Muscle of leg (tissue), 11 donors: ENCODE data around the gene KCNQ1OT1. TPM values are rescaled to one million over a fixed set of nuclear protein-coding genes. Genes with fewer than 3 reads are reported as not detected.
A peak's percentile ranks its signal among the peaks of the same experiment; 100 is the strongest.

Experiments
- DNase-seq: peaks from one replicate; pipeline ENCODE4 v3.0.0; 2013
- H3K27ac ChIP-seq: one replicate; pipeline ENCODE4 v1.5.1; 2013; ENCODE audit warnings: mild to moderate bottlenecking, low read length, control low read depth
- H3K27me3 ChIP-seq: one replicate; pipeline ENCODE4 v1.6.1; 2013; ENCODE audit warnings: low read length; ENCODE audit not compliant: control insufficient read depth, insufficient read depth
- H3K36me3 ChIP-seq: one replicate; pipeline ENCODE4 v1.6.1; 2013; ENCODE audit warnings: low read length; ENCODE audit not compliant: control insufficient read depth, insufficient read depth
- H3K4me1 ChIP-seq: one replicate; pipeline ENCODE4 v1.6.1; 2013; ENCODE audit warnings: low read length; ENCODE audit not compliant: control insufficient read depth, insufficient read depth
- H3K4me3 ChIP-seq: one replicate; pipeline ENCODE4 v1.5.1; 2013; ENCODE audit warnings: low read length, control low read depth
- H3K9me3 ChIP-seq: replicated peaks from 2 replicates; pipeline ENCODE4 v1.6.1; 2013; ENCODE audit warnings: low read depth, low read length; ENCODE audit not compliant: control insufficient read depth
- WGBS: methylation state at CpG from one replicate; pipeline ENCODE4 v1.1.5; 2013; ENCODE audit warnings: missing lambda C conversion rate; ENCODE audit not compliant: insufficient coverage; 5-methylcytosine and 5-hydroxymethylcytosine counted together
- polyA plus RNA-seq, 8 donors: library from polyadenylated mRNA; unstranded; fragments of 120-200 nt; gene quantifications; one replicate each; pipeline versions ENCODE4 v1.2.1 to v1.2.3, GENCODE V29; 2013; ENCODE audit warnings: inconsistent platforms in 1 of 8, low replicate concordance in 1 of 8; ENCODE audit not compliant: insufficient read length in 8 of 8, insufficient read depth in 1 of 8
- total RNA-seq: library from RNA; stranded (reverse); fragments of 120-200 nt; gene quantifications from one replicate; pipeline ENCODE4 v1.2.4, GENCODE V29; 2013

KCNQ1OT1 gene
- total and polyA plus RNA-seq, 9 donors: 0.45 to 10.8 (median 1.00) TPM

DNA sequence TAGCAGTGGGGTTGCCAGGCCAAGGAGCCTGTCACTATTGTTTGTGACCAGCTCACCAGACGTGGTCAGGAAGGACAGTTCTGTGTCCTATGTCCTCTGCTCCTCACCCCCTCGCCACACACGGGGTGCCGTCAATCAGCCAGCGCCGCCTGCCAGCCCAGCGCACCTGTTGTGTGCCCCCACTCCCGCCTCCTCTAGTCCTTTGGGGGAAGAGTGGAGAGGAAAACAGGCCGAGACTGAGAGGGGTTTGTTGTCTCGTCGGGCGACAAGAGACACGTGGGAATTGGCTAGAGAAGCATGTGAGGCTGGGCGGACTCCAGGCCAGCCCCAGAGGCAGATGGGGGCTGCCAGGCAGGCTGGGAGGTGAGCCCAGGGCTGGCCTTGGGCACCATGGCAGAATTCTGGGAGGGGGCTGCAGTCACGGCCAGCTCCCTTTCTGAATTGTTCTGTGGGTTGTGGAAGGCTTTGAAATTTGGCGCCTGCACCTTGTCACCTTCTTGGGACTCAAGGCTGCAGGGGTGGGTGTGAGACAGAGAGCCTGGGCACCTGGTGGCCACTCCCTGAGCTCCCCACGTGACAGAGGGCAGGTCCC lies 3.1 kb upstream of the KCNQ1OT1 start:
- peak overlapping the region; percentile 94 for H3K27ac ChIP-seq
- H3K36me3 ChIP-seq: no peaks in the 10 kb centered on the region
- peak; percentile 88 for DNase-seq
- whole genome bisulfite sequencing: 40% methylated on average over 9 of the region's 17 CpGs
- H3K4me3 ChIP-seq: no peak overlapping the region
- H3K9me3 ChIP-seq: peaks cover 2% of the 10 kb centered on the region
- H3K27me3 ChIP-seq: no peaks in the 10 kb centered on the region
- peaks cover 80% of the 10 kb centered on the region for H3K4me1 ChIP-seq

GRCh38 chr11:2701898-2702434 lies 2.2 kb upstream of the KCNQ1OT1 start:
- no peaks in the 10 kb centered on the region for H3K27me3 ChIP-seq
- H3K4me3 ChIP-seq: no peak overlapping the region
- H3K9me3 ChIP-seq: peaks cover 2% of the 10 kb centered on the region
- no peaks in the 10 kb centered on the region for H3K36me3 ChIP-seq
- DNase-seq: no peak
- WGBS: no CpG with 5 or more reads among the region's 5 CpGs
- H3K27ac ChIP-seq: peak overlapping the region; percentile 94
- peaks cover 73% of the 10 kb centered on the region for H3K4me1 ChIP-seq

- 78% methylated on average over 5 of the region's 7 CpGs for WGBS
- no peak overlapping the region for H3K4me3 ChIP-seq
- peak overlapping the region; percentile 94 for H3K27ac ChIP-seq
These were observed 1.4 kb upstream of the KCNQ1OT1 start for GRCh38 chr11:2701230-2701629.

DNA sequence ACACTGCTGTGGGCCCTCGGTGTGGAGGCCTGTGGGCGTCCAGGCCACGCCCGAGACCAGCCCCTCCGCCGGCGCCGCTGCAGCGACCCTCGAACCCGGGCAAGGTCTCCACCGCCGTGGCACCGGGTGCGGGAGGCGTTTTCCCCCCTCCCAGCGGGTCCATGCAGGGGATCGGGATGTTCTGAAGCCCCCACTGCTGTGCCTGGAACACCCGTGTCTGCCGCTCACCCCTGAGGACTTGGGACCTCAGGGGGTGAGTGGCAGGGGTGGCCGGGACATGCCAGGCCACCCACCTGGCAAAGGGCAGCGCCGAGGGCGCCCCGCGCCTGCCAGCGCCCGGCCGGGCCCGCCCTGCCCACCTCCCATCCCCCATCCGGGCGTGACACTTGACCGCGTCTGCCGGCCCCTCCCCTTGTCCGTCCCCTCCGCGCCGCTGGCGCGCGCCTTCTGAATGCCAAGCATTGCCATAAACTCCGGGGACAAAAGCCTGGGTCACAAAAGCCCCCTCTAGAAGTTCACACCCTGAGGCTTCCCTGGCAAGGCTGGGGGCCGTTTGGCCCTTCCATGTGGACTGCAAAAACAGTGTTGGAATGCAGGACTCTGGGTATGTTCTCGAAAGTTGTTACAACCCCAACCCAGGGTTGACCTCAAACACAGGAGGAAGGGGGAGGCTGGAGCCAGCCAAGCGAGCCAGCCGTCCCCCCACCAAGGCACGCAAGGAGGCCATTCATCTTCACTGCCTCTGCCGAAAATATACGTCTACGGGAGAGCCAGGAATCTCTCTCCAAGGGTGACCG lies 819 bp upstream of the KCNQ1OT1 start:
- Histone ChIP-seq H3K4me3 (peak overlapping the region; percentile 46), H3K4me1 (peaks cover 65% of the 10 kb centered on the region), H3K9me3 (no peaks in the 10 kb centered on the region), H3K27me3 (no peaks in the 10 kb centered on the region), H3K36me3 (no peaks in the 10 kb centered on the region), H3K27ac (peak overlapping the region; percentile 94)
- WGBS: 54% methylated on average over 38 of the region's 52 CpGs
- DNase-seq: peak; percentile 67

More at GRCh38 chr11:2701230-2701629, 1.4 kb upstream of the KCNQ1OT1 start:
- Histone ChIP-seq H3K4me1 (peaks cover 69% of the 10 kb centered on the region), H3K36me3 (no peaks in the 10 kb centered on the region), H3K9me3 (peaks cover 1% of the 10 kb centered on the region), H3K27me3 (no peaks in the 10 kb centered on the region)
- no peak for DNase-seq

GRCh38 chr11:2699185-2699530 lies 636 bp downstream of the KCNQ1OT1 start:
- Histone ChIP-seq H3K27me3 (no peaks in the 10 kb centered on the region), H3K36me3 (no peaks in the 10 kb centered on the region), H3K4me3 (peak overlapping the region; percentile 89), H3K4me1 (peaks cover 66% of the 10 kb centered on the region), H3K27ac (peak overlapping the region; percentile 77), H3K9me3 (no peaks in the 10 kb centered on the region)
- 38% methylated on average over 31 of the region's 31 CpGs for WGBS
- no peak for DNase-seq

- Histone ChIP-seq H3K4me3 (peak overlapping the region; percentile 89), H3K9me3 (no peaks in the 10 kb centered on the region), H3K27ac (peak overlapping the region; percentile 77), H3K36me3 (peaks cover 3% of the 10 kb centered on the region), H3K4me1 (peaks cover 66% of the 10 kb centered on the region), H3K27me3 (no peaks in the 10 kb centered on the region)
- DNase-seq: no peak
- 54% methylated on average over 20 of the region's 20 CpGs for WGBS
These were observed 1.2 kb downstream of the KCNQ1OT1 start for GRCh38 chr11:2698386-2699184.

GRCh38 chr11:2697866-2698265 lies 1.9 kb downstream of the KCNQ1OT1 start:
- Histone ChIP-seq H3K27ac (peak overlapping the region; percentile 47), H3K9me3 (no peaks in the 10 kb centered on the region), H3K27me3 (no peaks in the 10 kb centered on the region), H3K4me1 (peaks cover 66% of the 10 kb centered on the region), H3K4me3 (peak overlapping the region; percentile 89), H3K36me3 (peaks cover 3% of the 10 kb centered on the region)
- DNase-seq: peak; percentile 75
- WGBS: no CpG with 5 or more reads among the region's 1 CpG

DNA sequence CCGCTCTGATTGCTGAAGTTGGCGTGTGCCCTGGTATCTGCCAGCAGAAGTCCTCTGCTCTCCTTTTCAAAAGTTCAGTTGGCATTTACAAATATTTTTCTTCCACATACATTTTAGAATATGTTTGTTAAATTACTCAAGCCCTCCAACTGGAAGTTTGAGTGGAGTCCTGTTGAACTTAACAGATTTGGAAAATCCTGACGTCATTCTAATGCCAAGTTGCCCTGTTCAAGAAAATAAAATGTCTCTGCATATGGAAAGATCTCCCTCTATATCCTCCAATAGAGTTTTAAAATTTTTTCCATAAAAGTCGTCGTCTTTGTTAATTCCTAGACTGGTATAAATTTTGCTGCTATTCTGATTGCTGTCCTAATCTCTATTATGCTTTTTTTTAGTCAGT lies 3.3 kb downstream of the KCNQ1OT1 start:
- H3K27me3 ChIP-seq: no peaks in the 10 kb centered on the region
- H3K27ac ChIP-seq: peak overlapping the region; percentile 44
- peak; percentile 67 for DNase-seq
- WGBS: 88% methylated on average over 1 of the region's 5 CpGs
- H3K4me1 ChIP-seq: peaks cover 66% of the 10 kb centered on the region
- peaks cover 6% of the 10 kb centered on the region for H3K36me3 ChIP-seq
- H3K9me3 ChIP-seq: no peaks in the 10 kb centered on the region
- no peak overlapping the region for H3K4me3 ChIP-seq

GRCh38 chr11:2694995-2695939 lies 4.5 kb downstream of the KCNQ1OT1 start:
- no peaks in the 10 kb centered on the region for H3K27me3 ChIP-seq
- peaks cover 69% of the 10 kb centered on the region for H3K4me1 ChIP-seq
- H3K4me3 ChIP-seq: no peak overlapping the region
- no peak for DNase-seq
- no peaks in the 10 kb centered on the region for H3K9me3 ChIP-seq
- H3K36me3 ChIP-seq: peaks cover 6% of the 10 kb centered on the region
- 50% methylated on average over 1 of the region's 9 CpGs for WGBS
- peak overlapping the region; percentile 6 for H3K27ac ChIP-seq
